WTC11 (cell line): Measurements from ENCODE around the gene EEF2K. TPM values are rescaled to one million over a fixed set of nuclear protein-coding genes. Genes with fewer than 3 reads are reported as not detected.

Experiments used
- ATAC-seq: fragments of 200-7000 bp; cut with Tn5 transposase; 2 replicates; pipeline ENCODE4 v1.10.0; 2021; ENCODE audit warnings: mild to moderate bottlenecking, moderate library complexity
- CTCF ChIA-PET: fragments of 300-600 bp; sonication (Branson Sonifier 250); formaldehyde crosslinking; loops from one replicate; lab custom pipeline; 2021; ENCODE audit warnings: antibody characterized with exemption; lab: Charles Lee
- POLR2A ChIA-PET: fragments of 350-600 bp; sonication (Branson Sonifier 250); formaldehyde crosslinking; loops from one replicate; lab custom pipeline; 2021; ENCODE audit warnings: antibody characterized with exemption; lab: Charles Lee
- DNase-seq: peaks from one replicate; pipeline ENCODE4 v3.0.0; 2021; ENCODE audit warnings: low spot score
- H3K27ac Mint-ChIP-seq: 2 replicates; pipeline ENCODE4 v1.8.0; 2021; ENCODE audit warnings: mixed read lengths
- H3K27me3 Mint-ChIP-seq: 2 replicates; pipeline ENCODE4 v1.8.0; 2021; ENCODE audit warnings: low read depth, mild to moderate bottlenecking, moderate library complexity, mixed read lengths
- H3K36me3 Mint-ChIP-seq: 2 replicates; pipeline ENCODE4 v1.8.0; 2021; ENCODE audit warnings: mixed read lengths
- H3K4me1 Mint-ChIP-seq: 2 replicates; pipeline ENCODE4 v1.8.0; 2022; ENCODE audit warnings: mixed read lengths
- H3K4me3 Mint-ChIP-seq: 2 replicates; pipeline ENCODE4 v1.8.0; 2021; ENCODE audit warnings: mild to moderate bottlenecking, moderate library complexity, mixed read lengths
- H3K9me3 Mint-ChIP-seq: 2 replicates; pipeline ENCODE4 v1.8.0; 2021; ENCODE audit warnings: mixed read lengths
- CREM ChIP-seq: sonication (generic); formaldehyde crosslinking; IDR thresholded peaks from 2 replicates; pipeline ENCODE4 v1.8.1; 2022; ENCODE audit warnings: mild to moderate bottlenecking, missing genetic modification reagents, moderate library complexity
- GTF2I ChIP-seq: fragments of 250-450 bp; sonication (Bioruptor Pico); conservative IDR thresholded peaks from 2 replicates; pipeline ENCODE4 v1.4.0; 2021; ENCODE audit warnings: mild to moderate bottlenecking
- MYBL2 ChIP-seq: sonication (generic); formaldehyde crosslinking; IDR thresholded peaks from 2 replicates; pipeline ENCODE4 v1.8.1; 2023; ENCODE audit warnings: mild to moderate bottlenecking, moderate library complexity, missing genetic modification reagents
- RELA ChIP-seq: sonication (generic); formaldehyde crosslinking; IDR thresholded peaks from 2 replicates; pipeline ENCODE4 v1.8.1; 2022; ENCODE audit warnings: missing genetic modification reagents, mild to moderate bottlenecking, borderline replicate concordance
- SP1 ChIP-seq: sonication (generic); formaldehyde crosslinking; conservative IDR thresholded peaks from 2 replicates; pipeline ENCODE4 v1.8.1; 2022; ENCODE audit warnings: missing genetic modification reagents
- TCF7 ChIP-seq: sonication (generic); formaldehyde crosslinking; IDR thresholded peaks from 2 replicates; pipeline ENCODE4 v1.8.0; 2022; ENCODE audit warnings: mild to moderate bottlenecking, low read depth, missing genetic modification reagents, moderate library complexity
- TEAD4 ChIP-seq: sonication (generic); formaldehyde crosslinking; IDR thresholded peaks from 2 replicates; pipeline ENCODE4 v1.8.0; 2022; ENCODE audit warnings: mild to moderate bottlenecking, missing genetic modification reagents
- ZNF121 ChIP-seq: sonication (generic); formaldehyde crosslinking; IDR thresholded peaks from 2 replicates; pipeline ENCODE4 v1.8.0; 2023; ENCODE audit warnings: missing genetic modification reagents
- ZNF263 ChIP-seq: sonication (generic); formaldehyde crosslinking; IDR thresholded peaks from 2 replicates; pipeline ENCODE4 v1.8.1; 2022; ENCODE audit warnings: low read depth, mild to moderate bottlenecking, moderate library complexity, missing genetic modification reagents
- total RNA-seq: library from RNA; stranded (reverse); gene quantifications from 3 replicates; pipeline ENCODE4 v1.2.3, GENCODE V29; 2021
- TF ChIP-seq, protein P1 (sequence below): sonication (generic); formaldehyde crosslinking; IDR thresholded peaks from 2 replicates; pipeline ENCODE4 v1.8.0; 2023; ENCODE audit warnings: missing genetic modification reagents
- TF ChIP-seq, protein P2 (sequence below): fragments of 250-450 bp; sonication (Bioruptor Pico); conservative IDR thresholded peaks from 2 replicates; pipeline ENCODE4 v1.9.0; 2021; ENCODE audit warnings: mild to moderate bottlenecking
- TF ChIP-seq, protein P3 (sequence below): sonication (generic); formaldehyde crosslinking; IDR thresholded peaks from 2 replicates; pipeline ENCODE4 v1.8.1; 2023; ENCODE audit warnings: mild to moderate bottlenecking, missing genetic modification reagents, moderate library complexity
- TF ChIP-seq, protein P4 (sequence below): sonication (generic); formaldehyde crosslinking; IDR thresholded peaks from 2 replicates; pipeline ENCODE4 v1.8.0; 2022; ENCODE audit warnings: missing genetic modification reagents
- TF ChIP-seq, protein P5 (sequence below): sonication (generic); formaldehyde crosslinking; IDR thresholded peaks from 2 replicates; pipeline ENCODE4 v1.8.1; 2022; ENCODE audit warnings: mild to moderate bottlenecking, missing genetic modification reagents, moderate library complexity, borderline replicate concordance
- TF ChIP-seq, protein P6 (sequence below): sonication (generic); formaldehyde crosslinking; IDR thresholded peaks from 2 replicates; pipeline ENCODE4 v1.8.1; 2023; ENCODE audit warnings: mild to moderate bottlenecking, moderate library complexity, missing genetic modification reagents
- TF ChIP-seq, protein P7 (sequence below): sonication (generic); formaldehyde crosslinking; IDR thresholded peaks from 2 replicates; pipeline ENCODE4 v1.8.1; 2023; ENCODE audit warnings: mild to moderate bottlenecking, missing genetic modification reagents, borderline replicate concordance

The EEF2K gene
- total RNA-seq, 1 experiment from 2014 or later: 26.7 TPM

DNA sequence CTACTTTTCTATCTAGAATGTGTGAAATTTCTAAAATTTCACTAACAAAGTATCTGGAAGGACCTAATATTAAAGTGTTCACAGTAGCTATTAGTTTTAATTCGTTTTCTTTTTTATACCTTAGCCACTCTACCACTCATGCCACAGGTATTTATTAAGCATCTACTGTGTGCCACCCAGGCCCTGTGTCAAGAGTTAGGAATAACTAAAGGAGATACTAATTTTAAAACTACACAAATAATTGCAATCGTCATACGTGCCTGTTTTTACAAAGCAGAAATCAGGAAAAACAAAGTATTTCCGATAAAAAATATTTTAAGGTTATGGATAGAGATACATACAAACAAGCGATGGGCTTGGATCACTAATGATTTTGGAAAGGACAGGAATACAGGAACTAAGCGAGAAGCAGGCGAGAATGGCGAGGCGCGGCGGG is 483 bp upstream of the EEF2K start (continued):
- TF ChIP-seq, protein P1, sequence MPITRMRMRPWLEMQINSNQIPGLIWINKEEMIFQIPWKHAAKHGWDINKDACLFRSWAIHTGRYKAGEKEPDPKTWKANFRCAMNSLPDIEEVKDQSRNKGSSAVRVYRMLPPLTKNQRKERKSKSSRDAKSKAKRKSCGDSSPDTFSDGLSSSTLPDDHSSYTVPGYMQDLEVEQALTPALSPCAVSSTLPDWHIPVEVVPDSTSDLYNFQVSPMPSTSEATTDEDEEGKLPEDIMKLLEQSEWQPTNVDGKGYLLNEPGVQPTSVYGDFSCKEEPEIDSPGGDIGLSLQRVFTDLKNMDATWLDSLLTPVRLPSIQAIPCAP (CRISPR knock-in tag): no peak
- TF ChIP-seq SP1 (CRISPR knock-in tag) (no peak), TCF7 (no peak), MYBL2 (no peak), TEAD4 (CRISPR knock-in tag) (no peak), RELA (CRISPR knock-in tag) (no peak)
- TF ChIP-seq, protein P2, sequence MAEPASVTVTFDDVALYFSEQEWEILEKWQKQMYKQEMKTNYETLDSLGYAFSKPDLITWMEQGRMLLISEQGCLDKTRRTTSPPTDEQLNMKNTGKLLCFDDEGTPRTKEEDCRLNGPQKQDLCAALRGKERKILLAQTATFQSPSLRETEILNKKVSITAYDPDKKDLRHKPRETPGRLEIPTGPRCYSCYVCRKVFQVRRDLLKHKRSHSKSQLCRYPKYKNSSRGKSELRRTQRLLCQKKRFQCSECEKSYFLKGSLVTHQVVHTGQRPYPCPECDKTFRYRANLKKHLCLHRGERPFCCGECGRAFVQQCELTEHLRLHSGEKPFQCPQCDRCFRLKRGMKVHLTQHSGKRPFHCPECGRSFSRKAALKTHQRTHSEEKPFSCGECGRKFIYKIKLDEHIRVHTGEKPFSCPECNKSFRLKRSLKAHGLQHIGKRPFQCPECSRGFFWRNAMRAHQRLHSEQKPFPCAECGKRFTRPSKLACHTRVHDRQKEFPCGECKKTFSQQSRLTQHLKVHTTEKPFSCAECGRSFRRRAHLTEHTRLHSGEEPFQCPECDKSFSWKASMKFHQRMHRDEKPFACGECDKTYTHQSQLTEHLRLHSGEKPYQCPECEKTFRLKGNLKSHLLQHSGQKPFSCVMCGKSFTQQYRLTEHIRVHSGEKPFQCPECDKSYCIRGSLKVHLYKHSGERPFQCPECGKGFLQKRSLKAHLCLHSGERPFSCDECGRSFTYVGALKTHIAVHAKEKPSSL (CRISPR knock-in tag): no peak
- TF ChIP-seq, protein P3, sequence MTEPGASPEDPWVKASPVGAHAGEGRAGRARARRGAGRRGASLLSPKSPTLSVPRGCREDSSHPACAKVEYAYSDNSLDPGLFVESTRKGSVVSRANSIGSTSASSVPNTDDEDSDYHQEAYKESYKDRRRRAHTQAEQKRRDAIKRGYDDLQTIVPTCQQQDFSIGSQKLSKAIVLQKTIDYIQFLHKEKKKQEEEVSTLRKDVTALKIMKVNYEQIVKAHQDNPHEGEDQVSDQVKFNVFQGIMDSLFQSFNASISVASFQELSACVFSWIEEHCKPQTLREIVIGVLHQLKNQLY: no peak

DNA sequence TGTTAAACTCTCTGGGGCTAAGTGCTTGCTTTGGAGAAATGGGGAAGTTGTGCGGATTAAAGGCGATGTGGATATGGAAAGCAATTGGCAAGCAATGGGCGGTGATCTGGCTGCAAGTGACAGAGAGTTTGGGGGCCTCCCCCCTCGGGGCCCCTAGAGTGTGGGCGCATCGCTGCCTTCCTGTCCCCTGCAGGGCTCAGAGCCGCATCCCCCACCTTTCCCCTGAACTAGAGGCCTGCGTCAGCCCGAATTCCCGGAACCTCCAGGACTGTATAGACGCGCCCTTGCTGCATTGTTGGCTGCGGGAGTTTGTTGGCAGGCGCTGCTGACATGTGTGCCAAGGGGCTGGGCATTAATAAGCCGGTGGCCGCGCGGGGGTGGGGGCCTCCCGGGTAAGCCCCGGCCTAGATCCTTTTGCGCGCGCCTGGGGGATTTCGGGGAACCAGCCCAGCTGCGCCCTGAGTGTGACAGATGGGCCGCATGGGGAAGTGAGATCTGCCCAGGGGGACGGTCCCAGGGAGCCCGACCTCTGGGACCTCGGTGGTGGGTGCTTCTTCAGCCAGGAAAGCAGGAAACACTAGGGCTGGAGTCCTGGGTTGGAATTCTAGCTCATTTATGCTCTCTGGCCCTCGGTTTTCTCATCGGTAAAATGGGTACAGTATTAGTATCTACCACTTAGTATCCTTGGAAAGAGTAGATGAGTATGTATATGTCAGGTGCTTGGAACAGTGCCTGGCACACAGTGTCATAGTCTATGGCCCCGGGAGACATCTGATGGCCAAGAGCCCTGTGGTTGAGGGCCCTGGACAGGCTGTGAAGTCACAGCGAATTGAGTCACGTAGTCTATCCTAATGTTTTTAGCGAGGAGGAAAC is 1.0 kb downstream of the EEF2K start:
- H3K27ac Mint-ChIP-seq: peak overlapping the region; percentile 6; the same call in 1 of the 2 replicates
- H3K4me3 Mint-ChIP-seq: peak overlapping the region; percentile 96
- peaks cover 21% of the 10 kb centered on the region for H3K4me1 Mint-ChIP-seq
- ChIA-PET POLR2A (interaction anchor here (0.6 to 1.4 kb wide), 3 partner anchors 10 to 72 kb away, joined by 5 to 8 read pairs (median 6); no protein-coding TSS in a partner anchor), CTCF (interaction anchor here (0.8 to 3.1 kb wide), 12 partner anchors 10 to 114 kb away, joined by 3 to 26 read pairs (median 6); partner anchors contain the start of gene POLR3E)
- H3K27me3 Mint-ChIP-seq: no peaks in the 10 kb centered on the region
- peak; percentile 33 for DNase-seq
- H3K9me3 Mint-ChIP-seq: peaks cover 13% of the 10 kb centered on the region
- ATAC-seq: peak; percentile 19
- TF ChIP-seq, protein P4, sequence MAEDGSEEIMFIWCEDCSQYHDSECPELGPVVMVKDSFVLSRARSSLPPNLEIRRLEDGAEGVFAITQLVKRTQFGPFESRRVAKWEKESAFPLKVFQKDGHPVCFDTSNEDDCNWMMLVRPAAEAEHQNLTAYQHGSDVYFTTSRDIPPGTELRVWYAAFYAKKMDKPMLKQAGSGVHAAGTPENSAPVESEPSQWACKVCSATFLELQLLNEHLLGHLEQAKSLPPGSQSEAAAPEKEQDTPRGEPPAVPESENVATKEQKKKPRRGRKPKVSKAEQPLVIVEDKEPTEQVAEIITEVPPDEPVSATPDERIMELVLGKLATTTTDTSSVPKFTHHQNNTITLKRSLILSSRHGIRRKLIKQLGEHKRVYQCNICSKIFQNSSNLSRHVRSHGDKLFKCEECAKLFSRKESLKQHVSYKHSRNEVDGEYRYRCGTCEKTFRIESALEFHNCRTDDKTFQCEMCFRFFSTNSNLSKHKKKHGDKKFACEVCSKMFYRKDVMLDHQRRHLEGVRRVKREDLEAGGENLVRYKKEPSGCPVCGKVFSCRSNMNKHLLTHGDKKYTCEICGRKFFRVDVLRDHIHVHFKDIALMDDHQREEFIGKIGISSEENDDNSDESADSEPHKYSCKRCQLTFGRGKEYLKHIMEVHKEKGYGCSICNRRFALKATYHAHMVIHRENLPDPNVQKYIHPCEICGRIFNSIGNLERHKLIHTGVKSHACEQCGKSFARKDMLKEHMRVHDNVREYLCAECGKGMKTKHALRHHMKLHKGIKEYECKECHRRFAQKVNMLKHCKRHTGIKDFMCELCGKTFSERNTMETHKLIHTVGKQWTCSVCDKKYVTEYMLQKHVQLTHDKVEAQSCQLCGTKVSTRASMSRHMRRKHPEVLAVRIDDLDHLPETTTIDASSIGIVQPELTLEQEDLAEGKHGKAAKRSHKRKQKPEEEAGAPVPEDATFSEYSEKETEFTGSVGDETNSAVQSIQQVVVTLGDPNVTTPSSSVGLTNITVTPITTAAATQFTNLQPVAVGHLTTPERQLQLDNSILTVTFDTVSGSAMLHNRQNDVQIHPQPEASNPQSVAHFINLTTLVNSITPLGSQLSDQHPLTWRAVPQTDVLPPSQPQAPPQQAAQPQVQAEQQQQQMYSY (CRISPR knock-in tag): no peak
- TF ChIP-seq CREM (CRISPR knock-in tag) (no peak), ZNF263 (no peak), ZNF121 (CRISPR knock-in tag) (0 out of 2 replicates have a peak, but pooled peaks have one; percentile 21), GTF2I (CRISPR knock-in tag) (0 out of 2 replicates have a peak, but pooled peaks have one; percentile 33)
- TF ChIP-seq, protein P5, sequence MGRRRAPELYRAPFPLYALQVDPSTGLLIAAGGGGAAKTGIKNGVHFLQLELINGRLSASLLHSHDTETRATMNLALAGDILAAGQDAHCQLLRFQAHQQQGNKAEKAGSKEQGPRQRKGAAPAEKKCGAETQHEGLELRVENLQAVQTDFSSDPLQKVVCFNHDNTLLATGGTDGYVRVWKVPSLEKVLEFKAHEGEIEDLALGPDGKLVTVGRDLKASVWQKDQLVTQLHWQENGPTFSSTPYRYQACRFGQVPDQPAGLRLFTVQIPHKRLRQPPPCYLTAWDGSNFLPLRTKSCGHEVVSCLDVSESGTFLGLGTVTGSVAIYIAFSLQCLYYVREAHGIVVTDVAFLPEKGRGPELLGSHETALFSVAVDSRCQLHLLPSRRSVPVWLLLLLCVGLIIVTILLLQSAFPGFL (CRISPR knock-in tag): 0 out of 2 replicates have a peak, but pooled peaks have one; percentile 17
- TF ChIP-seq, protein P6, sequence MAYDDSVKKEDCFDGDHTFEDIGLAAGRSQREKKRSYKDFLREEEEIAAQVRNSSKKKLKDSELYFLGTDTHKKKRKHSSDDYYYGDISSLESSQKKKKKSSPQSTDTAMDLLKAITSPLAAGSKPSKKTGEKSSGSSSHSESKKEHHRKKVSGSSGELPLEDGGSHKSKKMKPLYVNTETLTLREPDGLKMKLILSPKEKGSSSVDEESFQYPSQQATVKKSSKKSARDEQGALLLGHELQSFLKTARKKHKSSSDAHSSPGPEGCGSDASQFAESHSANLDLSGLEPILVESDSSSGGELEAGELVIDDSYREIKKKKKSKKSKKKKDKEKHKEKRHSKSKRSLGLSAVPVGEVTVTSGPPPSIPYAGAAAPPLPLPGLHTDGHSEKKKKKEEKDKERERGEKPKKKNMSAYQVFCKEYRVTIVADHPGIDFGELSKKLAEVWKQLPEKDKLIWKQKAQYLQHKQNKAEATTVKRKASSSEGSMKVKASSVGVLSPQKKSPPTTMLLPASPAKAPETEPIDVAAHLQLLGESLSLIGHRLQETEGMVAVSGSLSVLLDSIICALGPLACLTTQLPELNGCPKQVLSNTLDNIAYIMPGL (CRISPR knock-in tag): no peak
- TF ChIP-seq, protein P7, sequence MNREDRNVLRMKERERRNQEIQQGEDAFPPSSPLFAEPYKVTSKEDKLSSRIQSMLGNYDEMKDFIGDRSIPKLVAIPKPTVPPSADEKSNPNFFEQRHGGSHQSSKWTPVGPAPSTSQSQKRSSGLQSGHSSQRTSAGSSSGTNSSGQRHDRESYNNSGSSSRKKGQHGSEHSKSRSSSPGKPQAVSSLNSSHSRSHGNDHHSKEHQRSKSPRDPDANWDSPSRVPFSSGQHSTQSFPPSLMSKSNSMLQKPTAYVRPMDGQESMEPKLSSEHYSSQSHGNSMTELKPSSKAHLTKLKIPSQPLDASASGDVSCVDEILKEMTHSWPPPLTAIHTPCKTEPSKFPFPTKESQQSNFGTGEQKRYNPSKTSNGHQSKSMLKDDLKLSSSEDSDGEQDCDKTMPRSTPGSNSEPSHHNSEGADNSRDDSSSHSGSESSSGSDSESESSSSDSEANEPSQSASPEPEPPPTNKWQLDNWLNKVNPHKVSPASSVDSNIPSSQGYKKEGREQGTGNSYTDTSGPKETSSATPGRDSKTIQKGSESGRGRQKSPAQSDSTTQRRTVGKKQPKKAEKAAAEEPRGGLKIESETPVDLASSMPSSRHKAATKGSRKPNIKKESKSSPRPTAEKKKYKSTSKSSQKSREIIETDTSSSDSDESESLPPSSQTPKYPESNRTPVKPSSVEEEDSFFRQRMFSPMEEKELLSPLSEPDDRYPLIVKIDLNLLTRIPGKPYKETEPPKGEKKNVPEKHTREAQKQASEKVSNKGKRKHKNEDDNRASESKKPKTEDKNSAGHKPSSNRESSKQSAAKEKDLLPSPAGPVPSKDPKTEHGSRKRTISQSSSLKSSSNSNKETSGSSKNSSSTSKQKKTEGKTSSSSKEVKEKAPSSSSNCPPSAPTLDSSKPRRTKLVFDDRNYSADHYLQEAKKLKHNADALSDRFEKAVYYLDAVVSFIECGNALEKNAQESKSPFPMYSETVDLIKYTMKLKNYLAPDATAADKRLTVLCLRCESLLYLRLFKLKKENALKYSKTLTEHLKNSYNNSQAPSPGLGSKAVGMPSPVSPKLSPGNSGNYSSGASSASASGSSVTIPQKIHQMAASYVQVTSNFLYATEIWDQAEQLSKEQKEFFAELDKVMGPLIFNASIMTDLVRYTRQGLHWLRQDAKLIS (CRISPR knock-in tag): no peak
- H3K36me3 Mint-ChIP-seq: peaks cover 17% of the 10 kb centered on the region
